ENCODE results near the gene CD247.

The CD247 gene

GRCh38 chr1:167463875-167464575, 54.3 kb downstream of the CD247 start:
- Histone ChIP-seq H3K36me3 (ENCODE audit: control insufficient read depth in 2 of 2, insufficient read depth in 2 of 2, low read length in 2 of 2) (no peaks in the 10 kb centered on the region), H3K27me3 (ENCODE audit: control insufficient read depth in 2 of 2, insufficient read depth in 2 of 2, low read length in 2 of 2) (no peaks in the 10 kb centered on the region), H3K9me3 (ENCODE audit: control insufficient read depth in 2 of 2, low read length in 2 of 2) (no peaks in the 10 kb centered on the region), H3K4me3 (ENCODE audit: low read length in 2 of 2) (no peak overlapping the region), H3K27ac (ENCODE audit: low read depth in 2 of 2, low read length in 2 of 2) (no peak overlapping the region), H3K4me1 (ENCODE audit: control insufficient read depth in 2 of 2, insufficient read depth in 2 of 2, low read length in 2 of 2) (no peaks in the 10 kb centered on the region), H3K9ac (ENCODE audit: low read depth in 1 of 2, low read length in 2 of 2) (no peak overlapping the region)

- no peak overlapping the region for H3K9ac ChIP-seq (ENCODE audit: low read depth in 1 of 2, low read length in 2 of 2)
- no peak overlapping the region for H3K4me3 ChIP-seq (ENCODE audit: low read length in 2 of 2)
- H3K9me3 ChIP-seq (ENCODE audit: control insufficient read depth in 2 of 2, low read length in 2 of 2), result no peaks in the 10 kb centered on the region
- H3K4me1 ChIP-seq (ENCODE audit: control insufficient read depth in 2 of 2, insufficient read depth in 2 of 2, low read length in 2 of 2), result no peaks in the 10 kb centered on the region
- no peaks in the 10 kb centered on the region for H3K27me3 ChIP-seq (ENCODE audit: control insufficient read depth in 2 of 2, insufficient read depth in 2 of 2, low read length in 2 of 2)
- no peak overlapping the region for H3K27ac ChIP-seq (ENCODE audit: low read depth in 2 of 2, low read length in 2 of 2)
- H3K36me3 ChIP-seq (ENCODE audit: control insufficient read depth in 2 of 2, insufficient read depth in 2 of 2, low read length in 2 of 2), result no peaks in the 10 kb centered on the region
Measured at GRCh38 chr1:167463080-167463479, 55.2 kb downstream of the CD247 start.

- no peak overlapping the region for H3K4me3 ChIP-seq (ENCODE audit: low read length in 2 of 2)
- H3K27me3 ChIP-seq (ENCODE audit: control insufficient read depth in 2 of 2, insufficient read depth in 2 of 2, low read length in 2 of 2), result no peaks in the 10 kb centered on the region
- H3K9me3 ChIP-seq (ENCODE audit: control insufficient read depth in 2 of 2, low read length in 2 of 2), result no peaks in the 10 kb centered on the region
- H3K4me1 ChIP-seq (ENCODE audit: control insufficient read depth in 2 of 2, insufficient read depth in 2 of 2, low read length in 2 of 2), result no peaks in the 10 kb centered on the region
- H3K36me3 ChIP-seq (ENCODE audit: control insufficient read depth in 2 of 2, insufficient read depth in 2 of 2, low read length in 2 of 2), result no peaks in the 10 kb centered on the region
- no peak overlapping the region for H3K9ac ChIP-seq (ENCODE audit: low read depth in 1 of 2, low read length in 2 of 2)
- H3K27ac ChIP-seq (ENCODE audit: low read depth in 2 of 2, low read length in 2 of 2), result no peak overlapping the region
Measured at GRCh38 chr1:167462341-167462740, 56.0 kb downstream of the CD247 start.

- no peaks in the 10 kb centered on the region for H3K27me3 ChIP-seq (ENCODE audit: control insufficient read depth in 2 of 2, insufficient read depth in 2 of 2, low read length in 2 of 2)
- H3K27ac ChIP-seq (ENCODE audit: low read depth in 2 of 2, low read length in 2 of 2), result no peak overlapping the region
- no peaks in the 10 kb centered on the region for H3K9me3 ChIP-seq (ENCODE audit: control insufficient read depth in 2 of 2, low read length in 2 of 2)
- no peaks in the 10 kb centered on the region for H3K4me1 ChIP-seq (ENCODE audit: control insufficient read depth in 2 of 2, insufficient read depth in 2 of 2, low read length in 2 of 2)
- H3K36me3 ChIP-seq (ENCODE audit: control insufficient read depth in 2 of 2, insufficient read depth in 2 of 2, low read length in 2 of 2), result no peaks in the 10 kb centered on the region
- no peak overlapping the region for H3K9ac ChIP-seq (ENCODE audit: low read depth in 1 of 2, low read length in 2 of 2)
- H3K4me3 ChIP-seq (ENCODE audit: low read length in 2 of 2), result no peak overlapping the region
Measured at GRCh38 chr1:167460836-167461235, 57.5 kb downstream of the CD247 start.

GRCh38 chr1:167457936-167458584, 60.3 kb downstream of the CD247 start:
- H3K27me3 ChIP-seq (ENCODE audit: control insufficient read depth in 2 of 2, insufficient read depth in 2 of 2, low read length in 2 of 2), result no peaks in the 10 kb centered on the region
- H3K9ac ChIP-seq (ENCODE audit: low read depth in 1 of 2, low read length in 2 of 2), result no peak overlapping the region
- H3K4me1 ChIP-seq (ENCODE audit: control insufficient read depth in 2 of 2, insufficient read depth in 2 of 2, low read length in 2 of 2), result peaks cover 0 to 3% of the 10 kb centered on the region in 2 donors
- no peaks in the 10 kb centered on the region for H3K9me3 ChIP-seq (ENCODE audit: control insufficient read depth in 2 of 2, low read length in 2 of 2)
- H3K36me3 ChIP-seq (ENCODE audit: control insufficient read depth in 2 of 2, insufficient read depth in 2 of 2, low read length in 2 of 2), result no peaks in the 10 kb centered on the region
- no peak overlapping the region for H3K27ac ChIP-seq (ENCODE audit: low read depth in 2 of 2, low read length in 2 of 2)
- no peak overlapping the region for H3K4me3 ChIP-seq (ENCODE audit: low read length in 2 of 2)

- no peak overlapping the region for H3K27ac ChIP-seq (ENCODE audit: low read depth in 2 of 2, low read length in 2 of 2)
- no peaks in the 10 kb centered on the region for H3K9me3 ChIP-seq (ENCODE audit: control insufficient read depth in 2 of 2, low read length in 2 of 2)
- H3K27me3 ChIP-seq (ENCODE audit: control insufficient read depth in 2 of 2, insufficient read depth in 2 of 2, low read length in 2 of 2), result no peaks in the 10 kb centered on the region
- H3K36me3 ChIP-seq (ENCODE audit: control insufficient read depth in 2 of 2, insufficient read depth in 2 of 2, low read length in 2 of 2), result no peaks in the 10 kb centered on the region
- H3K4me3 ChIP-seq (ENCODE audit: low read length in 2 of 2), result no peak overlapping the region
- H3K4me1 ChIP-seq (ENCODE audit: control insufficient read depth in 2 of 2, insufficient read depth in 2 of 2, low read length in 2 of 2), result peaks cover 0 to 3% of the 10 kb centered on the region in 2 donors
- H3K9ac ChIP-seq (ENCODE audit: low read depth in 1 of 2, low read length in 2 of 2), result no peak overlapping the region
Measured at GRCh38 chr1:167456926-167457325, 61.4 kb downstream of the CD247 start.

- H3K27me3 ChIP-seq (ENCODE audit: control insufficient read depth in 2 of 2, insufficient read depth in 2 of 2, low read length in 2 of 2), result no peaks in the 10 kb centered on the region
- no peaks in the 10 kb centered on the region for H3K9me3 ChIP-seq (ENCODE audit: control insufficient read depth in 2 of 2, low read length in 2 of 2)
- no peak overlapping the region for H3K27ac ChIP-seq (ENCODE audit: low read depth in 2 of 2, low read length in 2 of 2)
- peak overlapping the region in 1 of 2 donors; percentile 74 for H3K4me3 ChIP-seq (ENCODE audit: low read length in 2 of 2)
- peaks cover 0 to 3% of the 10 kb centered on the region in 2 donors for H3K4me1 ChIP-seq (ENCODE audit: control insufficient read depth in 2 of 2, insufficient read depth in 2 of 2, low read length in 2 of 2)
- H3K36me3 ChIP-seq (ENCODE audit: control insufficient read depth in 2 of 2, insufficient read depth in 2 of 2, low read length in 2 of 2), result no peaks in the 10 kb centered on the region
- H3K9ac ChIP-seq (ENCODE audit: low read depth in 1 of 2, low read length in 2 of 2), result no peak overlapping the region
Measured at GRCh38 chr1:167456524-167456923, 61.8 kb downstream of the CD247 start.

- no peaks in the 10 kb centered on the region for H3K36me3 ChIP-seq (ENCODE audit: control insufficient read depth in 2 of 2, insufficient read depth in 2 of 2, low read length in 2 of 2)
- H3K9me3 ChIP-seq (ENCODE audit: control insufficient read depth in 2 of 2, low read length in 2 of 2), result no peaks in the 10 kb centered on the region
- peak overlapping the region; percentile 74 to 81 for H3K9ac ChIP-seq (ENCODE audit: low read depth in 1 of 2, low read length in 2 of 2)
- H3K27me3 ChIP-seq (ENCODE audit: control insufficient read depth in 2 of 2, insufficient read depth in 2 of 2, low read length in 2 of 2), result no peaks in the 10 kb centered on the region
- peaks cover 0 to 3% of the 10 kb centered on the region in 2 donors for H3K4me1 ChIP-seq (ENCODE audit: control insufficient read depth in 2 of 2, insufficient read depth in 2 of 2, low read length in 2 of 2)
- H3K4me3 ChIP-seq (ENCODE audit: low read length in 2 of 2), result peak overlapping the region; percentile 74 to 83
- peak overlapping the region; percentile 57 to 74 for H3K27ac ChIP-seq (ENCODE audit: low read depth in 2 of 2, low read length in 2 of 2)
Measured at GRCh38 chr1:167455786-167456446, 62.4 kb downstream of the CD247 start.

GRCh38 chr1:167454894-167455785, 63.2 kb downstream of the CD247 start:
- Histone ChIP-seq H3K4me1 (ENCODE audit: control insufficient read depth in 2 of 2, insufficient read depth in 2 of 2, low read length in 2 of 2) (peaks cover 0 to 3% of the 10 kb centered on the region in 2 donors), H3K4me3 (ENCODE audit: low read length in 2 of 2) (peak overlapping the region; percentile 74 to 83), H3K9ac (ENCODE audit: low read depth in 1 of 2, low read length in 2 of 2) (peak overlapping the region; percentile 74 to 81), H3K36me3 (ENCODE audit: control insufficient read depth in 2 of 2, insufficient read depth in 2 of 2, low read length in 2 of 2) (no peaks in the 10 kb centered on the region), H3K27me3 (ENCODE audit: control insufficient read depth in 2 of 2, insufficient read depth in 2 of 2, low read length in 2 of 2) (no peaks in the 10 kb centered on the region), H3K27ac (ENCODE audit: low read depth in 2 of 2, low read length in 2 of 2) (peak overlapping the region; percentile 57 to 74), H3K9me3 (ENCODE audit: control insufficient read depth in 2 of 2, low read length in 2 of 2) (no peaks in the 10 kb centered on the region)
